Measurements from ENCODE around the gene CACNA2D4. TPM values are rescaled to one million over a fixed set of nuclear protein-coding genes. Genes with fewer than 3 reads are reported as not detected.

Gene CACNA2D4
- total RNA-seq, 4 donors from 2014 or later: 0.25 to 3.1 (median 0.68) TPM

- H3K36me3 ChIP-seq: no peaks in the 10 kb centered on the region
- TF ChIP-seq CTCF (IDR thresholded peaks at IDR 0.05 in 4 of 5, conservative IDR thresholded peaks at IDR 0.05 in 1 of 5): no peak
- no peak for TF ChIP-seq POLR2A (IDR thresholded peaks at IDR 0.05)
- H3K27ac ChIP-seq: no peak overlapping the region
- in situ Hi-C loops (cut with MboI; ENCODE audit: low sequenced_read_pairs in 4 of 4) (no loop called here), intact Hi-C loops (cut with DNase I; ENCODE audit: low total_unique reads) (no loop called here)
- ATAC-seq: no peak
- H3K4me3 ChIP-seq: no peak overlapping the region
- H3K9me3 ChIP-seq: no peaks in the 10 kb centered on the region
- no peaks in the 10 kb centered on the region for H3K27me3 ChIP-seq
- no peak for DNase-seq
- H3K4me1 ChIP-seq: no peaks in the 10 kb centered on the region
Measured at GRCh38 chr12:1880876-1881275, 37.6 kb downstream of the CACNA2D4 start.

- no peaks in the 10 kb centered on the region for H3K4me1 ChIP-seq
- DNase-seq (no peak), ATAC-seq (no peak)
- H3K9me3 ChIP-seq: no peaks in the 10 kb centered on the region
- in situ Hi-C loops (cut with MboI; ENCODE audit: low sequenced_read_pairs in 4 of 4) (no loop called here), intact Hi-C loops (cut with DNase I; ENCODE audit: low total_unique reads) (no loop called here)
- no peaks in the 10 kb centered on the region for H3K36me3 ChIP-seq
- no peaks in the 10 kb centered on the region for H3K27me3 ChIP-seq
- no peak overlapping the region for H3K27ac ChIP-seq
- H3K4me3 ChIP-seq: no peak overlapping the region
- TF ChIP-seq CTCF (IDR thresholded peaks at IDR 0.05 in 4 of 5, conservative IDR thresholded peaks at IDR 0.05 in 1 of 5) (no peak), POLR2A (IDR thresholded peaks at IDR 0.05) (no peak)
Measured at GRCh38 chr12:1880153-1880845, 38.2 kb downstream of the CACNA2D4 start.

GRCh38 chr12:1879633-1880032, 38.8 kb downstream of the CACNA2D4 start:
- no peak overlapping the region for H3K4me3 ChIP-seq
- no peak for DNase-seq
- no peaks in the 10 kb centered on the region for H3K9me3 ChIP-seq
- no peaks in the 10 kb centered on the region for H3K36me3 ChIP-seq
- H3K27me3 ChIP-seq: no peaks in the 10 kb centered on the region
- no peak overlapping the region for H3K27ac ChIP-seq
- intact Hi-C loops (cut with DNase I; ENCODE audit: low total_unique reads): no loop called here
- TF ChIP-seq CTCF (IDR thresholded peaks at IDR 0.05 in 4 of 5, conservative IDR thresholded peaks at IDR 0.05 in 1 of 5): no peak
- TF ChIP-seq POLR2A (IDR thresholded peaks at IDR 0.05): no peak
- no peaks in the 10 kb centered on the region for H3K4me1 ChIP-seq
- in situ Hi-C loops (cut with MboI; ENCODE audit: low sequenced_read_pairs in 4 of 4): no loop called here
- no peak for ATAC-seq

GRCh38 chr12:1878695-1879094, 39.8 kb downstream of the CACNA2D4 start:
- DNase-seq (no peak), ATAC-seq (no peak)
- Histone ChIP-seq H3K9me3 (no peaks in the 10 kb centered on the region), H3K27me3 (no peaks in the 10 kb centered on the region), H3K4me3 (no peak overlapping the region), H3K4me1 (no peaks in the 10 kb centered on the region), H3K27ac (no peak overlapping the region), H3K36me3 (no peaks in the 10 kb centered on the region)
- TF ChIP-seq CTCF (IDR thresholded peaks at IDR 0.05 in 4 of 5, conservative IDR thresholded peaks at IDR 0.05 in 1 of 5) (no peak), POLR2A (IDR thresholded peaks at IDR 0.05) (no peak)
- in situ Hi-C loops (cut with MboI; ENCODE audit: low sequenced_read_pairs in 4 of 4): no loop called here
- intact Hi-C loops (cut with DNase I; ENCODE audit: low total_unique reads): no loop called here

GRCh38 chr12:1878214-1878613, 40.2 kb downstream of the CACNA2D4 start:
- no peak for ATAC-seq
- no peaks in the 10 kb centered on the region for H3K27me3 ChIP-seq
- in situ Hi-C loops (cut with MboI; ENCODE audit: low sequenced_read_pairs in 4 of 4): no loop called here

More at GRCh38 chr12:1878214-1878613, 40.2 kb downstream of the CACNA2D4 start:
- H3K27ac ChIP-seq: no peak overlapping the region
- intact Hi-C loops (cut with DNase I; ENCODE audit: low total_unique reads): no loop called here
- H3K36me3 ChIP-seq: no peaks in the 10 kb centered on the region
- DNase-seq: no peak
- no peaks in the 10 kb centered on the region for H3K9me3 ChIP-seq
- TF ChIP-seq CTCF (IDR thresholded peaks at IDR 0.05 in 4 of 5, conservative IDR thresholded peaks at IDR 0.05 in 1 of 5) (no peak), POLR2A (IDR thresholded peaks at IDR 0.05) (no peak)
- no peak overlapping the region for H3K4me3 ChIP-seq
- no peaks in the 10 kb centered on the region for H3K4me1 ChIP-seq
